Urothelium cell line (cell line): Measurements from ENCODE around the gene BAMBI.
A peak's percentile ranks its signal among the peaks of the same experiment; 100 is the strongest.
"Not testable (repeated sequence)": the region's sequence is repeated elsewhere in the genome, so short reads cannot be mapped to it uniquely, and the experiment has no call there.

ENCODE experiments used
- DNase-seq: peaks from one replicate; pipeline ENCODE4 v3.0.0; 2011; ENCODE audit warnings: low spot score, mixed read lengths
- FAIRE-seq: peaks from 2 replicates; lab custom pipeline; 2011; peaks lifted over from hg19 to GRCh38; lab: Jason Lieb, UNC

The BAMBI gene, protein sequence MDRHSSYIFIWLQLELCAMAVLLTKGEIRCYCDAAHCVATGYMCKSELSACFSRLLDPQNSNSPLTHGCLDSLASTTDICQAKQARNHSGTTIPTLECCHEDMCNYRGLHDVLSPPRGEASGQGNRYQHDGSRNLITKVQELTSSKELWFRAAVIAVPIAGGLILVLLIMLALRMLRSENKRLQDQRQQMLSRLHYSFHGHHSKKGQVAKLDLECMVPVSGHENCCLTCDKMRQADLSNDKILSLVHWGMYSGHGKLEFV

DNA sequence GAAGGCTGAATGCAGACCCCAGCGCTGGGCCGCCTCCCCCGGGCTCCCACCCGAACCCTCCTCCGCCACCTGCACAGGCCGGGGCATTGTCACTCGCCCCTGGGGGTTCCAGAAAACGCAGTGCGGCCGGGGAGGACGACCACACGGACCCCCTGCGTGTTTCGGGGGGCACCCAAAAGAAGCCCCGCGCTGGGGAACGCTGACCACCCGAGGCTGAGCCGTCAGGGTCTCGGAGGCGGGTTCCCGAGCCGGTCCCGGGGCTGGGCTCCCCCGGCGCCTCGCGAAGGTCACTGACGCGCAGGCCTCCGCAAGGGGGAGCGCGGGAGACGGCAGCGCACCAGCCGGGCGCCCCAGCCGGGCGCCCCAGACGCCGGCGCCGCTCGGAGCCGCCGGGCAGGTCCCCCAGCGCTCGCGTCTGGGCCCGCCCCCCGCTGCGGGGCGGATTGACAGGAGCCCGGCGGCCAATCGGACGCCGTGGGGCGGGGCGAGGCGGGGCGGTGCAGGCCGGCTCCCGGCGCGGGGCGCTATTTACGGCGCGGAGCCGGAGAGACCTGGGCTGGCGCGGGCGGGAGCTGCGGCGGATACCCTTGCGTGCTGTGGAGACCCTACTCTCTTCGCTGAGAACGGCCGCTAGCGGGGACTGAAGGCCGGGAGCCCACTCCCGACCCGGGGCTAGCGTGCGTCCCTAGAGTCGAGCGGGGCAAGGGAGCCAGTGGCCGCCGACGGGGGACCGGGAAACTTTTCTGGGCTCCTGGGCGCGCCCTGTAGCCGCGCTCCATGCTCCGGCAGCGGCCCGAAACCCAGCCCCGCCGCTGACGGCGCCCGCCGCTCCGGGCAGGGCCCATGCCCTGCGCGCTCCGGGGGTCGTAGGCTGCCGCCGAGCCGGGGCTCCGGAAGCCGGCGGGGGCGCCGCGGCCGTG, at the start of gene BAMBI:
BAMBI (plus strand) TSS at position 554 of the 920 bp plus-strand sequence. CDS start 377 bp downstream, outside the sequence.
- DNase-seq, result peak; percentile 95
- no peak for FAIRE-seq

DNA sequence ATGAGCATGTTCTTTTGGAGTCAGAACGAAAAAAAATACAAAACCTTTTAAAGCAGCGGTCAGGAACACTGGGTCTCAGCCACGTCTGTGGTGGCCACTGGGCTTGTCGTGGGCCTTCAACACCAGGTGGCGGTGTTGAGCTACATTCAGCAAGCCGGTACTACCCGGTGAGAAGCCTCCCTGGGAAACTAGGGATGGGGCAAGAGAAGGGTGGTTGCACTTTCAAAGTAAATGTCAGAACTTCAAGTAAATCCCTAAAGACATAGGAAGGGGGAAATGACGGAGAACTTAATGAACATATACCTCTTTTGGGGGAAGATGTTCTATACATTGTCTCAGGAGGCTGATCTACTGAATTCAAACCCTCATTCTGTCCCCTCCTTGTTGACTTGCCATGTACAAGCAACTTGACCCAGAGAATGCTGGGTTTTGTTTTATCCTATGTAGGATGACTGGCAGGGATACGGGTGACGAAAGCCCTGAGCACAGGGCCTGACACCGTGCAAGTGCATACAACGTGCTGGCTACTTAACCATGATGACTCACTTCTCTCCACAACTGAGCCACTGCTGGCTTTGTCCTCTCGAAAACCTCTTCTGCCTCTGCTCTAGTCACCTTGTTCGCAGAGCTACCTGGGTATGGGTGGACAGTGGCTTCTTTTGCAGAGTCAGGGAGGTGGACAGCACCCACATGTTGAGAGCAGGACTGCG, 49.0 kb upstream of the BAMBI start:
- peak; percentile 82 for DNase-seq
- FAIRE-seq, result peak; percentile 58

DNA sequence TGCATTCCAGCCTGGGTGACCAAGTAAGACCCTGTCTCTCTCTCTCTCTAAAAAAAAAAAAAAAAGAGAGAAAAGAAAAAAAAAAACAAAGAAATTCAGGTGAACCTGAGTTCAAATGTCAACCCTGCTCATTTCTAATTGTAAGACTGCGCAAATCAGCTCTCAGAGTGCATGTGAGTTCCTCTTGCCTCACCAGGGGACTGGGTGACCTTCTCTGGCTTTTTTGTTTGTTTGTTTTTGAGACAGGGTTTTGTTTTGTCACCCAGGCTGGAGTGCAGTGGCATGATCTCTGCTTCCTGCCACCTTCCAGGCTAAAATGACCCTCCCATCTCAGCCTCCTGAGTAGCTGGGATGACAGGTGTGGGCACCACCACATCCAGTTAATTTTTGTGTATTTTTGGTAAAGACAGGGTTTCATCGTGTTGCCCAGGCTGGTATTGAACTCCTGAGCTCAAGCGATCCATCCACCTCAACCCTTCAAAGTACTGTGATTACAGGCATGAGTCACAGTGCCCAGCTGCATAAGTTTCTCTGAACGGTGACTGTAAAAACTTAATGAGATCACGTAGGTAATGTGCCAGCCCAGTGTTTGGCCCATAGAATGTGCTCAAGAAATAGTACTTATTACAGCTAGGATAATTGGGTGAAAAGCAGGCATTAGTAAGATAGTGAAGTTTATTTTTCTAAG, 45.3 kb upstream of the BAMBI start:
- DNase-seq (no peak), FAIRE-seq (no peak)

DNA sequence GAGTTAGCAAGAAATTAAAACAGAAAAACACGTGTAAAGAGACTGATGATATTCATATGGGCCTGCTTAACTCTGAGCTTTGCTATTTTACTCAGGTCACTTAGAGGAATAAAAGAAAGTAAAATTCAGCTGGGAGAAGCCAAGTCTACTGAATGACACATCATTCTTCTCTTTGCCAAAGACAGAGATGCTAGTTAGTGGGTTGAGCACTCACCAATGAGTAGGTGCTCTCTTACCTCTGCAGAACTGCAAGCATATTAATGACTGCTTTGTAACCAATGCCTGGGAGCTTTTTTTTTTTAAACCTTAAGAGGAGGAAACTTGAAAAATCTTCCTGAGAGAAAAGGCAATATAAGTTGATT, 44.8 kb upstream of the BAMBI start:
- no peak for DNase-seq
- FAIRE-seq, result no peak

DNA sequence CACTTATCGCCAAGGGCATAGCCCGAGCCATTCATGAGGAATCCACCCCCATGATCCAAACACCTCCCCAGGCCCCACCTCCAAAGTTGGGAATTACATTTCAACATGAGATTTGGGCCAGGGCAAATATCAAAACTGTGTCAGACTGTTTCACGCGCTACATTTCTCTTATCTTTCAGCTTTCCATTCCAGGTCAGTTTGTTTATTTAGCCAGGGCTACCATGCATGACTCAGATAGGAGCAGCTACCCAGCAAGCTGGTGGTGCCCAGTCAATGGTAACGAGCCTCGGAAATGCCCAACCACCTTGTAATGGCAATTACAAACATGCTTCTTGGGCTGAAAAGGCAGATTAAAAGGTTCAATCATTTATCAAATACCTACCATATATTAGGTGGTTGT, 43.6 kb upstream of the BAMBI start:
- FAIRE-seq (no peak), DNase-seq (no peak)

DNA sequence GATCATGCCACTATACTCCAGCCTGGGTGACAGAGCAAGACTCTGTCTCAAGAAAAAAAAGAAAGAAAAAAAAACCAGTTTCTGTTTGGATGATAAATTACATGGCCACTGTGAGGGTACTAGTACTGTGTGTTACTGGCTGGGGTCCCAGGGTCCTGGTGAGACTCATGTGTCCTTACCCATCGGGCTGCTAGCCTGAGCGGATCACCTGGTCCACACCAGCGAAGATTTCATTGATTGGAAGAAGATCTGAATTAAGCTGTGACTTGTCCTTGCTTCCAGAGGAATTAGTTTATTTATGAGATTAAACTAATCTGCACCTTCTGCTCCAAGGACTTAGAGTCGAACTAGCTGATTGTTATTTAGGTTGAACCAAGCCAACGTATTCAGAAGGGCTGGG, 40.0 kb upstream of the BAMBI start:
- DNase-seq, result no peak
- no peak for FAIRE-seq

DNA sequence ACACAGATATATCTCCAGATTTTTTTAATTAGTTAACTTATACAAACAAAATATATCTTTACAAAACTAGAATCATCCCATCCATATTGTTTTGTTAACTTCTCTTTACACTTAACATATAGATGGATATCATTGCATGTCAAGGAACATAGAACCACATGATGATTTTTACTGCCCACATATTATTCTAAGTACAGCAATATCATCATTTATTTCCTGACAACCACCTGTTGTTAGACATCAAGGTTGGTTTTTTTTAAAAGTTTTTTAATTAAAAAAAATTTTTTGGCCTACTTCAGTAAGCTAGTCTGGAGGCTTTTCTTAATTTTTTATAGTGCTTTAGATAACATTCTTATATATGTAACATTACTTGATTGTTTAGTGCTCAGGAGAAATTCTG, 38.9 kb upstream of the BAMBI start:
- DNase-seq (no peak), FAIRE-seq (no peak)

DNA sequence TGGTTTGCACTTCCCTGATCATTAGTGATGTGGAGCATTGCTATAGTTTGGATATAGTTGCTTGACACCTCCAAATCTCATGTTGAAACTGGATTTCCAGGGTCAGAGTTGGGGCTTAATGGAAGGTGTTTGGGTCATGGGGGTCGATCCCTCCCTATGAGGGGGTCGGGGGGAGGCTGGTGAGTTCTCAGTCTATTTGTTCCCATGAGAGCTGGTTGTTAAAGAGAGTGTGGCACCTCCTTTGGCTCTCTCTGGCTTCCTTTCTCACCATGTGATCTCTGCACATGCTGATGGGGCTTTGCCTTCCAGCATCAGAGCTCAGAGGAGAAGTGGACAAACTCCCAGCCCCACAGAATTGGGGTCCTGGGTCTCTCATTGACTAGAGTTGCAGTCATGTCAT, 36.8 kb upstream of the BAMBI start:
- FAIRE-seq (no peak), DNase-seq (no peak)

DNA sequence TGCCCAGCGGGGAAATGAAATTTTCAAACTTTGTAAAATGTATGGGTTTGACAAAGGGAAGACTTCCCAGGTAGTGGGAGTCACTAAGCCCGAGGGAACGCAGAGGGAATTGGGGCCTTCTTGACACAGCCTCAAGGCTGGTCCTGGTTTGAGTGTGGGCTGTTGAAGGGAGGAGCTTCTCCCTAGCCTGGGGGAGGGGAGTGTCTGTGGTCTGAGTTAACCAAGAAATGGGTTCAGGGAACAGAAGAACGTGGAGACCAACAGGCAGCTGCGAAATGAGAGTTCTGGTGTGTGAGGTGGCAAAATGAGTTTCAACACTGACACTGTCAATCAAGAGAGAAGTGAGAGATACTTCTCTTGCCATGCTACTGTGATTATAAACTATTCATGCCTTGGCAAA, 32.7 kb upstream of the BAMBI start:
- DNase-seq (no peak), FAIRE-seq (no peak)

DNA sequence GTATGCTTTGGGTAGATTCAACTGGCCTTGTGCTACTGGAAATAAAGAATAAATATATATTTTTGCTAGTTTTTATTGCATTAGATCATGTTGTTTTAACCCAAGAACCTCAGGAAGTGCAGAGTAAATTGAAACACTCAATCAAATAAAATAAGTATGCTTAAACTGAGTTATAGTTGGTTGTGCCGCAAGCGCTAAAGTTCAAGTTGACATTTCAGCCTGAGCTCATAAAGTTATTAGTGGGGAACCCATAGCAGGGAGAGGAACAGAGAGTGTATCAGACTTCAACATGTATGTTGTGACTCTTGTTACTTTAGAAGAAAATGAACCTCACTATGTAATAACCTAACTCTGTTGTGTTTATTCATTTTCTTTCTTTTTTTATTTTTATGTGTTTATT, 25.2 kb upstream of the BAMBI start:
- DNase-seq, result no peak
- no peak for FAIRE-seq

DNA sequence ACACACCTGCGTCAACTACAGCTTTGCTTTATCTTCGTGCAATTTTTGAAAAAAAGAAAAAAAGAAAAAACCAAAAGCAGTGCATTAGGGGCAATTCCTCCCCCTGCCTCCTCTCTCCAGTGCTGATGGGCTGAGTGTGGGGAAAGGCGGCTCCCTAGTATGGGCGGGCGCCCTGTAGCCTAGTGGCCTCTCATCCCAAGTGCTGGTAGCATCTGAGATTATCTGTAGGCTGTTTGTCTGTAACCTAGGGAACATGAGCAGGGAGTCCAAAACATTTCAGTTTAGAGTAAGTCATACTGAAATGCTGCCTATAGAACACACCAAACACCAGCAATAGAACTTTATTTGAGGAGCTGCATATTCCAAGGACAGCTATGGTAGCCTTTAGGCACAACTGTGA, 24.6 kb upstream of the BAMBI start:
- no peak for DNase-seq

DNA sequence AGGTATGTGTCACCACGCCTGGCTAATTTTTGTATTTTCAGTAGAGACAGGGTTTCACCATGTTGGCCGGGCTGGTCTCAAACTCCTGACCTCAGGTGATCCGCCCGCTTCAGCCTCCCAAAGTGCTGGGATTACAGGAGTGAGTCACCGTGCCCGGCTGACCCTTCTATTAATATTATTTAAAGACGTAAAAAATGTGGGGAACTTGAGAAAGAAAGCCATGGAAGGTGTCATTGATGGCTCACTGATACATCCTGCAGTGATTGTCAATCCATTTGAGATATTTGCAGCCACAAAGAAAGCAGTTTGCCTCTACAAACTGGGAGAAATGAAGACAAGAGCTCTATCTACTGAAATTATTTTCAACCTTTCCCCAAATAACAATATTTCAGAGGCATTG, 18.5 kb upstream of the BAMBI start:
- not testable (repeated sequence) for DNase-seq, FAIRE-seq

More for the DNA sequence above, 24.6 kb upstream of the BAMBI start:
- FAIRE-seq, result no peak

DNA sequence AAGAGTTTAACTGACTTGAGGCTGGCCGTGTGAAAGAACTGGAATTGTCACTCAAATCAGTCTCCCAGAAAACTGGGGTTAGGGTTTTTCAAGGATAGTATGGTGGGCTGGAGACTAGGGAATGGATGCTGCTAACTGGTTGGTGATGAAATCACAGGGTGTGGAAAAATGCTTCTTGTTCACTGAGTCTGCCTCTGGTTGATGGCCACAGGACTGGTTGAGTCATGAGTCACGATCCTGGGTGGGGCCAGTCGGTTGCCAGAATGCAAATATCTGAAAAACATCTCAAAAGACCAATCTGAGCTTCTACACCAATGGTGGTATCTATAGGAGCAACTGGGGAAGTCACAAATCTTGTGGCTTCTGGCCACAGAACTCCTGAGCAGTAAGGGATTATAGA, 16.3 kb upstream of the BAMBI start:
- FAIRE-seq (no peak), DNase-seq (peak; percentile 63)

DNA sequence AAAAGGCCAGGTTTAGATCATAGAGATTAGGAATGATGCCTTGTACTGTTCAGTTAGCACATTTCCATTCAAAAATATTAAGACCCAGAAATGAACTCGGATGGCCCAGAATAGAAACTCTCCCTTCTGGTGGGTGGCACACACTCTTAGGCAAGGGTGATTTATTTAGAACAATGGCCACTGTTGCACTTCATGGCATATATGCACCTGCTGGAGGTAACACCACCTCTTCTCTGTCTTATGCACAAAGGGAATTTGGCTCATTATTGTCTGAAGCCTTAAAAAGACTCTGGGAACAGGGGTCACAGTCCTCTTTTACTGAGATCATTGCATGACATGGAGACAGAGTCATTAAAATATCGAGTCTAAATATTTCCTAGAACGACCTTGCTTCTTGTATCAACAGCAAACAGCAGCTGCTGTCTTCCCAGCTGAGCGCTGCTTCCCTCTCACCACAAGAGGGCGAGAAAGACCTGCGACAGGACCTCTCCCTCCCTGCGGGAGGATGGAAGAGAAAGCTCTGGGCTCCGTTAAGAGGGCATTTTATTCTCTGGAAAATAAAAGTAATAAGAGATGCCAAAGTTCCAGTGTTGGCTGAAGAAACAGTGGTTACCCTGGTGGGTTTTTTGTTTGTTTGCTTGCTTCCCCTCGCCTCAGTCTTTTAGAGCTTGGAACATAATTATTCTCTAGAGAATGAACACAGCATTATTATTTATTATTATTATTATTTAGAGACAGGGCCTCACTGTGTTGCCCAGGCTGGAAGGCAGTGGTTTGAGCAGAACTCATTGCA, 13.5 kb upstream of the BAMBI start:
- FAIRE-seq, result no peak
- peak; percentile 82 for DNase-seq

DNA sequence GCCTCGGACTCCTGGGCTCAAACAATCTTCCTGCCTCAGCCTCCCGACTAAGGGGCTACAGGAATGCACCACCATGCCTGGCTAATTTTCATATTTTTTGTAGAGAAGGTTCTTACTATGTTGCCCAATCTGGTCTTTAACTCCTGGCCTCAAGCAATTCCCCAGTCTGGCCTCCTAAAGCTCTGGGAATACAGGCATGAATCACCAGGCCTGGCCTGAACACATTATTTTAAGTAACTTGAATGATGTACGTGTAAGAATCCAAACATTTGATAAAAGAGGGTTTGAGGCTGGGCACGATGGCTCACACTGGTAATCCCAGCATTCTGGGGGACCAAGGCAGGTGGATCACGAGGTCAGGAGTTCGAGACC, 13.0 kb upstream of the BAMBI start:
- DNase-seq (no peak), FAIRE-seq (no peak)

DNA sequence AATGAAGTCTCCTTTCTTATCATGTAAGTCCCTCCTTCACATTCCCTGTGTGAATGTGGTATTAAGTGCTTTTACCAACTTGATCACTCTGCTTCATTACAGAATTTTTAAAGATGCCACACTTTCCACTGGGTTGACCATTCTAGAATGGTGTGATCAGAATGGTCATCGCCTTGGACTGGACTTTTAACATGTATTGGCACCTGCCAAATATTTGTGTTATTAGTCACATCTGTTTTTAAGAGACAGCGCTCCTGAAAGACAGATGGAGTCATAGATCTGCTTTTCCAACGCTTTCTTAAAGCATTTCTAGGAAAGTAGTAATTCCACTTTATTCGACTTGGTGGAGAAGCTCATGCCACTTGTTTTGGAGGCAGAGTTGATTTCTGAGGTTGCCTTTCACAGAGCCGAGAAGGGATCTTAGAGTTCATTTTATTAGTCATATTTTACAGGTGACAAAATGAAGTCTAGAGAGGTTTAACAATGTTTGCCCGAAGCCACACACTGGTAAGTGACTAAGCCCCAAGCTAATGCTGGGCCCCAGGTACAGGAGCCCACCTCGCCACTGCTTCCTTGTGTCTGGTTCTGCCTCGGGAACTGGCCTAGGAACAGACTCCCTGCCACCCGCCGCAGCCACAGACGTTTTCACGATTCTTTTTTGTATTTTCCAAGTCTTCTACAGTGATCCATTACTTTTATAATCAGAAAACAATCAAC, 10.4 kb upstream of the BAMBI start:
- DNase-seq (no peak), FAIRE-seq (no peak)

DNA sequence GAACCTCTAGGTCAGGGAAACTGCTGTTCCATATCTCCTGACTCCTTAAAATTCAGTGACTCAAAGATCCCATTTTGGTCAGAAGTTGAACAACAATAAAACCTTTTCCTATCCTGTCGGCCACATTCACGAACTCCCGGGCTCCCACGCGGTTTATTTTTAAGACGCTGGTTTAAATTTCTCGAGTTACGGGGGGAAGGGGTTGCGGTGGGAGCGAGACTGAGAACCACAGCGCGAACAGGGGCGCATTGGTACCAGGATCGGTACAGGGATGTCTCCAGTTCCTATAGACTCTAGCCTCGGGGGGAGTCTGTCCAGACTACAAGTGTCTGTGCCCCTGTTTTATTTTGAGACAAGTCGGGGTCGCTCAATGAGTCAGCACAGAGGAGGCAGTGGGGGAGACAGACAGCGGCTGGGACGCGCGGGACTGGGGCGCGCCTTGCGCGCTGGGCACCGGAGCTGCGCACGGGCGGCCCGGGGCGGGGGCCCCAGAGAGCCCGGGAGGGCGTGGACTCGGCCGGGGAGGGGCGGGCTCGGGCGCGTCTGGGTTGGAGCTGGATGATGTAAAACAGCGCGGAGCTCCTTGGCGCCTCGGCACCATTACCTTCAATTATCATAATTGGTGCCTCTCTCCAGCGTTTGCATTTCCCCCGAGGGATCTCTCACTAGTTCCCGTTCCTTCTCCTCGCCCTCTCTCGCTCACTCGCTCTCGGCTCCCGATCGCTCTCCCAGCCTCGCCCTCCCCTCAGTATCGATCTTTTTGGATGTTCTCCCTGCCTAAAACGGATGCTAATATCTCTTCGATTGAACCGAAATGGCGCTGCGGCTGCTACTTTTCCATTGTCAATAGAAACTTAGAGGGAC, 8.7 kb upstream of the BAMBI start:
- FAIRE-seq (no peak), DNase-seq (peak; percentile 74)

DNA sequence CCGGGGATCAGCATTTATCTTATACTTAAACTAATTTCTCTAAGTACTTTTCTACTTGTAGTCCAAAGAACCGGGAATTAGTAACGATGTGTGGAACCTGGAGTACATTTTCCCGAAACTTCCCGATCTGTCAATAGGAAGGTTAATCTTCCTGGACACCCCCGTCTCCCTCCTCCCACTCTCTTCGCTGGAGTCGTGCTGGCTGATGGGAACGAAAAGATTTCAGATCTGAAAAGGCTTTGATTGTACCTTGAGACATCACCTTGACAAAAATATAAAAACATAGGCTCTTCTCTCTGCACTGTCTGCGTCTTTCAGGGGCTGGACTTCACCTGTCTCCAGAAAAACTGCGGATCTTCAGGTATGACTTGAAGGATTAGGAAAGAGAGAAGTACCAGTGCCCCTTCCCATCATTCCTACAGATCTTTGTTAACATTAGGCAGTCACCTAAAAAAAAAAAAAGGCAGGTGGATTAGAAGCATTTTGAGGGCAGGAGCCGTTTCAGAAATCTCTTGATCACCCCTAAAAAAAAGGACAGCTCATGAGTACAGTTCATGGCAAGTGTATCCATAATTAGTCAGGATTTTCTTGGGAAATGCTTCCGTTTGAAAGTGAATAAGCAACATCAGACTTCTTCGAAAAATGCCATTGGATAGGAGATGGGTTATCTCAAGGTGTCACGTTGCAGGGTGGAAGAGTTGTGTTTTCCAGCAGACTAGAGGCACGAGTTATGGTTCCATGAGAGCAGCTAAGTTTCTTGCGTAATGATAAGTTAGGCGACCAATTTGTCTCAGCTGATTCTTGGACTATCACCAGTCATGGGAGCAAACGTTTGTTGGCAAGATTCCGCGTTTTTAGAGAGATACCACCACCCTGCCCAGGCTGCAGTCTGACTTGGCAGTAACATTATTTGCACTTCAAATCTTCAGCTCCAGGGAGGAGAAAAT, 7.8 kb upstream of the BAMBI start:
- FAIRE-seq (no peak), DNase-seq (no peak)
